Body of pancreas (tissue), 4 donors: Measurements from ENCODE around the gene DGKE. TPM values are rescaled to one million over a fixed set of nuclear protein-coding genes. Genes with fewer than 3 reads are reported as not detected.

Experiments used
- ATAC-seq: fragments of 150-250 bp; one replicate; pipeline ENCODE4 v1.9.1; 2016
- DNase-seq, 4 donors: peaks; one replicate each; pipeline ENCODE4 v3.0.0-alpha.2; 2019
- H3K27ac ChIP-seq, 4 donors: fragments of 200-600 bp; sonication (generic); 1 replicate in 3 of 4; 2 replicates in 1 of 4; pipeline versions ENCODE4 v1.5.1 to v1.6.1; 2016 to 2019; ENCODE audit warnings: mild to moderate bottlenecking in 1 of 4, mixed read lengths in 1 of 4, moderate library complexity in 1 of 4
- H3K27me3 ChIP-seq, 2 donors: fragments of 200-600 bp; sonication (generic); one replicate each; pipeline ENCODE4 v1.6.0; 2016; ENCODE audit warnings: mild to moderate bottlenecking in 1 of 2
- H3K36me3 ChIP-seq, 2 donors: fragments of 200-600 bp; sonication (generic); replicated peaks in 1 of 2; 2 replicates each; pipeline ENCODE4 v1.5.1; 2016; ENCODE audit warnings: low read depth in 2 of 2; ENCODE audit not compliant: insufficient read depth in 1 of 2
- H3K4me1 ChIP-seq: fragments of 200-600 bp; sonication (generic); one replicate; pipeline ENCODE4 v1.6.0; 2016
- H3K4me3 ChIP-seq, 2 donors: fragments of 200-600 bp; sonication (generic); 1 replicate in 1 of 2; 2 replicates in 1 of 2; pipeline ENCODE4 v1.5.1; 2016 to 2019
- H3K9me3 ChIP-seq, 3 donors: fragments of 200-600 bp; sonication (generic); 1 replicate in 2 of 3; 2 replicates in 1 of 3; pipeline ENCODE4 v1.5.1; 2016
- CTCF ChIP-seq, 7 experiments: fragments of 450-650 bp in 4 of 7; fragments of 200-600 bp in 3 of 7; sonication (generic) in 3 of 7; IDR thresholded peaks; one replicate each; pipeline ENCODE4 v1.5.1; 2016 to 2019; ENCODE audit warnings: antibody characterized with exemption in 7 of 7
- POLR2A ChIP-seq, 3 donors: fragments of 450-650 bp; IDR thresholded peaks; one replicate each; pipeline ENCODE4 v1.6.1; 2016; ENCODE audit warnings: antibody characterized with exemption in 3 of 3, mild to moderate bottlenecking in 2 of 3
- WGBS, 2 donors: methylation state at CpG; one replicate each; pipeline ENCODE4 v1.1.5; 2017; 5-methylcytosine and 5-hydroxymethylcytosine counted together
- intact Hi-C: fragments of 100-400 bp; cut with DNase I; formaldehyde crosslinking; loops from one replicate; pipeline ENCODE4 v1.15.1; 2023
- total RNA-seq, 2 donors: library from RNA; depleted of rRNA; stranded (reverse); fragments of >200 nt; gene quantifications; one replicate each; pipeline ENCODE4 v1.1.0, GENCODE V29; 2016

DGKE gene
- total RNA-seq, 2 donors from 2014 or later, result 4.6 to 7.0 TPM

DNA sequence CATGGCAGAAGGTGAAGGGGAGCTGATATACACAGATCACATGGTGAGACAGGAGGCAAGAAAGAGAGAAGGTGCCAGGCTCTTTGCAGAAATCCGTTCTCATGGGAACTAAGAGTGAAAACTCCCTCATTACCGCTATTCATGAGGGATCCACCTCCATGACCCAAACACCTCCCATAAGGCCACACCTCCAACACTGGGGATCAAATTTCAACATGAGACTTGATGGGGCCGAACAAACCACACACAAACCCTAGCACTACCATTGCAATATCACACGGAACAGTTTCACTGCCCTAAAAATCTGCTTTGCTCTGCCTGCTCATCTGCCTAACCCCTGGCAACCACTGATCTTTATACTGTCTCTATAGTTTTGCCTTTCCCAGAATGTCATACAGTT lies 35.0 kb upstream of the DGKE start:
- Histone ChIP-seq H3K4me1 (no peaks in the 10 kb centered on the region), H3K9me3 (no peaks in the 10 kb centered on the region), H3K27ac (no peak overlapping the region), H3K4me3 (no peak overlapping the region), H3K36me3 (no peaks in the 10 kb centered on the region), H3K27me3 (no peaks in the 10 kb centered on the region)
- DNase-seq, result no peak
- 45 to 53% methylated on average over 4 of the region's 4 CpGs for WGBS, 2 donors
- no peak for ATAC-seq
- no peak for TF ChIP-seq POLR2A (IDR thresholded peaks at IDR 0.05)
- intact Hi-C loops, result no loop called here

- no peaks in the 10 kb centered on the region for H3K9me3 ChIP-seq
- ATAC-seq (no peak), DNase-seq (no peak)
- H3K4me1 ChIP-seq, result no peaks in the 10 kb centered on the region
- WGBS, 2 donors, result 81 to 91% methylated on average over 4 of the region's 4 CpGs
- intact Hi-C loops, result no loop called here
- TF ChIP-seq POLR2A (IDR thresholded peaks at IDR 0.05), result no peak
- H3K36me3 ChIP-seq, result no peaks in the 10 kb centered on the region
- no peak overlapping the region for H3K4me3 ChIP-seq
- H3K27ac ChIP-seq, result no peak overlapping the region
- no peaks in the 10 kb centered on the region for H3K27me3 ChIP-seq
These were observed 32.3 kb upstream of the DGKE start for GRCh38 chr17:56801459-56802178.

- Histone ChIP-seq H3K4me1 (no peaks in the 10 kb centered on the region), H3K27ac (no peak overlapping the region), H3K36me3 (no peaks in the 10 kb centered on the region), H3K27me3 (no peaks in the 10 kb centered on the region), H3K4me3 (no peak overlapping the region), H3K9me3 (no peaks in the 10 kb centered on the region)
- 73 to 79% methylated on average over 1 of the region's 1 CpG for WGBS, 2 donors
- DNase-seq, result no peak
- TF ChIP-seq POLR2A (IDR thresholded peaks at IDR 0.05) (no peak), CTCF (IDR thresholded peaks at IDR 0.05) (no peak)
- intact Hi-C loops, result no loop called here
- ATAC-seq, result no peak
These were observed 30.9 kb upstream of the DGKE start for GRCh38 chr17:56803071-56803470.

GRCh38 chr17:56804454-56804853 lies 29.5 kb upstream of the DGKE start:
- no peak for DNase-seq
- 90% methylated on average over 3 of the region's 3 CpGs for WGBS, 2 donors
- Histone ChIP-seq H3K36me3 (no peaks in the 10 kb centered on the region), H3K4me3 (no peak overlapping the region), H3K9me3 (no peaks in the 10 kb centered on the region), H3K4me1 (no peaks in the 10 kb centered on the region), H3K27ac (no peak overlapping the region), H3K27me3 (no peaks in the 10 kb centered on the region)
- intact Hi-C loops, result no loop called here
- ATAC-seq, result no peak
- TF ChIP-seq POLR2A (IDR thresholded peaks at IDR 0.05), result no peak
- no peak for TF ChIP-seq CTCF (IDR thresholded peaks at IDR 0.05)

DNA sequence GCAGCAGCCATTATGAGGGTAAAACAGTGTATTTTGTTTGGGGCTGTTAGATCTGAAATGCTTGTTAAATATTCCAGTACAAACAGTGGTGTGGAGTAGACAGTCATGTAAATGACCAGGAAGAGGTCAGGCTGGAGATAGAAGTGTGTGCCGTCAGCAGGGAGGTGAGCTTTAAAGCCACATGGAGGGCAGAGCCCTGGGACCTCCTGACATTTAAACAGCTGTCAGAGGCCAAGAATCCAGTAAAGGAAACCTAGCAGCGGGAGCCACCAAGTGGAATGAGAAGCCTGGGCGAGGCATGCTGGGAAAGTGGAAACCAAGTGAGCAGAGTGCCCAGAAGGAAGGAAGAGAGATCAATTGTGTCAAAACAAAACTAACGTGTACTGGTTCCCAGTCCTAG lies 27.0 kb upstream of the DGKE start:
- no peaks in the 10 kb centered on the region for H3K9me3 ChIP-seq
- H3K4me3 ChIP-seq, result no peak overlapping the region
- ATAC-seq, result no peak
- H3K27me3 ChIP-seq, result no peaks in the 10 kb centered on the region
- TF ChIP-seq CTCF (IDR thresholded peaks at IDR 0.05), result no peak
- TF ChIP-seq POLR2A (IDR thresholded peaks at IDR 0.05), result no peak
- H3K27ac ChIP-seq, result no peak overlapping the region
- DNase-seq, result no peak
- no peaks in the 10 kb centered on the region for H3K36me3 ChIP-seq
- no peaks in the 10 kb centered on the region for H3K4me1 ChIP-seq
- WGBS, 2 donors, result 85 to 87% methylated on average over 4 of the region's 4 CpGs
- intact Hi-C loops, result no loop called here

GRCh38 chr17:56807723-56808122 lies 26.2 kb upstream of the DGKE start:
- Histone ChIP-seq H3K27ac (no peak overlapping the region), H3K4me1 (no peaks in the 10 kb centered on the region), H3K4me3 (no peak overlapping the region), H3K27me3 (no peaks in the 10 kb centered on the region), H3K9me3 (no peaks in the 10 kb centered on the region), H3K36me3 (no peaks in the 10 kb centered on the region)
- WGBS, 2 donors, result 95 to 97% methylated on average over 3 of the region's 3 CpGs
- DNase-seq (no peak), ATAC-seq (no peak)
- intact Hi-C loops, result no loop called here
- TF ChIP-seq CTCF (IDR thresholded peaks at IDR 0.05) (no peak), POLR2A (IDR thresholded peaks at IDR 0.05) (no peak)
